ENCODE data around the gene MAZ.
"Not testable (repeated sequence)": the region's sequence is repeated elsewhere in the genome, so short reads cannot be mapped to it uniquely, and the experiment has no call there.

The MAZ gene

GRCh38 chr16:29769507-29769906 is 36.8 kb upstream of the MAZ start:
- Histone ChIP-seq H3K4me1 (ENCODE audit: control insufficient read depth, insufficient read depth, low read length) (no peaks in the 10 kb centered on the region), H3K9ac (ENCODE audit: low read depth, low read length) (no peak overlapping the region), H3K4me3 (ENCODE audit: low read length) (no peak overlapping the region), H3K4me2 (ENCODE audit: low read length) (no peak overlapping the region), H3K36me3 (ENCODE audit: insufficient read depth, low read length) (no peaks in the 10 kb centered on the region), H3K27me3 (ENCODE audit: control insufficient read depth, insufficient read depth, low read length) (peaks cover 9% of the 10 kb centered on the region), H3K9me3 (replicated peaks; ENCODE audit: low read length) (no peaks in the 10 kb centered on the region)

GRCh38 chr16:29770250-29770929 is 35.9 kb upstream of the MAZ start:
- Histone ChIP-seq H3K27me3 (ENCODE audit: control insufficient read depth, insufficient read depth, low read length) (peaks cover 7% of the 10 kb centered on the region), H3K9me3 (replicated peaks; ENCODE audit: low read length) (no peaks in the 10 kb centered on the region), H3K9ac (ENCODE audit: low read depth, low read length) (no peak overlapping the region), H3K36me3 (ENCODE audit: insufficient read depth, low read length) (no peaks in the 10 kb centered on the region), H3K4me1 (ENCODE audit: control insufficient read depth, insufficient read depth, low read length) (no peaks in the 10 kb centered on the region), H3K4me2 (ENCODE audit: low read length) (no peak overlapping the region), H3K4me3 (ENCODE audit: low read length) (no peak overlapping the region)

- not testable (repeated sequence) for H3K9me3 ChIP-seq (replicated peaks; ENCODE audit: low read length); H3K4me2 ChIP-seq (ENCODE audit: low read length); H3K27me3 ChIP-seq (ENCODE audit: control insufficient read depth, insufficient read depth, low read length); H3K36me3 ChIP-seq (ENCODE audit: insufficient read depth, low read length); H3K4me1 ChIP-seq (ENCODE audit: control insufficient read depth, insufficient read depth, low read length); H3K4me3 ChIP-seq (ENCODE audit: low read length); H3K9ac ChIP-seq (ENCODE audit: low read depth, low read length)
These were observed 34.0 kb upstream of the MAZ start for GRCh38 chr16:29772330-29772729.

GRCh38 chr16:29774730-29775129 is 31.6 kb upstream of the MAZ start:
- Histone ChIP-seq H3K27me3 (ENCODE audit: control insufficient read depth, insufficient read depth, low read length) (peaks cover 21% of the 10 kb centered on the region), H3K4me2 (ENCODE audit: low read length) (no peak overlapping the region), H3K9me3 (replicated peaks; ENCODE audit: low read length) (no peaks in the 10 kb centered on the region), H3K4me3 (ENCODE audit: low read length) (no peak overlapping the region), H3K9ac (ENCODE audit: low read depth, low read length) (no peak overlapping the region), H3K36me3 (ENCODE audit: insufficient read depth, low read length) (no peaks in the 10 kb centered on the region), H3K4me1 (ENCODE audit: control insufficient read depth, insufficient read depth, low read length) (no peaks in the 10 kb centered on the region)

- no peak overlapping the region for H3K4me3 ChIP-seq (ENCODE audit: low read length)
- H3K4me1 ChIP-seq (ENCODE audit: control insufficient read depth, insufficient read depth, low read length), result no peaks in the 10 kb centered on the region
- peaks cover 32% of the 10 kb centered on the region for H3K27me3 ChIP-seq (ENCODE audit: control insufficient read depth, insufficient read depth, low read length)
- H3K4me2 ChIP-seq (ENCODE audit: low read length), result no peak overlapping the region
- no peaks in the 10 kb centered on the region for H3K36me3 ChIP-seq (ENCODE audit: insufficient read depth, low read length)
- H3K9me3 ChIP-seq (replicated peaks; ENCODE audit: low read length), result no peaks in the 10 kb centered on the region
- no peak overlapping the region for H3K9ac ChIP-seq (ENCODE audit: low read depth, low read length)
These were observed 30.5 kb upstream of the MAZ start for GRCh38 chr16:29775742-29776408.

GRCh38 chr16:29777576-29778350 is 28.6 kb upstream of the MAZ start, which contains the start of gene ZG16:
TSS of gene ZG16 (plus strand) at chr16:29778256. CDS start at chr16:29779267, 1,011 bp downstream.
- Histone ChIP-seq H3K27me3 (ENCODE audit: control insufficient read depth, insufficient read depth, low read length) (peaks cover 45% of the 10 kb centered on the region), H3K4me1 (ENCODE audit: control insufficient read depth, insufficient read depth, low read length) (no peaks in the 10 kb centered on the region)

GRCh38 chr16:29779474-29779873 is 26.9 kb upstream of the MAZ start:
- H3K27me3 ChIP-seq (ENCODE audit: control insufficient read depth, insufficient read depth, low read length), result peaks cover 45% of the 10 kb centered on the region
- no peaks in the 10 kb centered on the region for H3K36me3 ChIP-seq (ENCODE audit: insufficient read depth, low read length)
- no peaks in the 10 kb centered on the region for H3K4me1 ChIP-seq (ENCODE audit: control insufficient read depth, insufficient read depth, low read length)
- H3K9me3 ChIP-seq (replicated peaks; ENCODE audit: low read length), result no peaks in the 10 kb centered on the region
- no peak overlapping the region for H3K4me2 ChIP-seq (ENCODE audit: low read length)
- H3K4me3 ChIP-seq (ENCODE audit: low read length), result no peak overlapping the region
- H3K9ac ChIP-seq (ENCODE audit: low read depth, low read length), result no peak overlapping the region

More at GRCh38 chr16:29777576-29778350, 28.6 kb upstream of the MAZ start, which contains the start of gene ZG16:
- Histone ChIP-seq H3K9me3 (replicated peaks; ENCODE audit: low read length) (no peaks in the 10 kb centered on the region), H3K4me2 (ENCODE audit: low read length) (no peak within 1 kb of the TSS), H3K9ac (ENCODE audit: low read depth, low read length) (no peak within 1 kb of the TSS), H3K36me3 (ENCODE audit: insufficient read depth, low read length) (no peaks in the 10 kb centered on the region), H3K4me3 (ENCODE audit: low read length) (no peak within 1 kb of the TSS)

- H3K9ac ChIP-seq (ENCODE audit: low read depth, low read length); H3K4me2 ChIP-seq (ENCODE audit: low read length); H3K36me3 ChIP-seq (ENCODE audit: insufficient read depth, low read length); H3K4me3 ChIP-seq (ENCODE audit: low read length); H3K9me3 ChIP-seq (replicated peaks; ENCODE audit: low read length); H3K4me1 ChIP-seq (ENCODE audit: control insufficient read depth, insufficient read depth, low read length): not testable (repeated sequence)
- H3K27me3 ChIP-seq (ENCODE audit: control insufficient read depth, insufficient read depth, low read length), result peaks cover 39% of the 10 kb centered on the region
These were observed 23.0 kb upstream of the MAZ start for GRCh38 chr16:29783094-29783953.

- Histone ChIP-seq H3K4me3 (ENCODE audit: low read length) (no peak overlapping the region), H3K9ac (ENCODE audit: low read depth, low read length) (no peak overlapping the region), H3K27me3 (ENCODE audit: control insufficient read depth, insufficient read depth, low read length) (peaks cover 31% of the 10 kb centered on the region), H3K9me3 (replicated peaks; ENCODE audit: low read length) (no peaks in the 10 kb centered on the region), H3K4me2 (ENCODE audit: low read length) (no peak overlapping the region), H3K36me3 (ENCODE audit: insufficient read depth, low read length) (no peaks in the 10 kb centered on the region), H3K4me1 (ENCODE audit: control insufficient read depth, insufficient read depth, low read length) (peaks cover 6% of the 10 kb centered on the region)
These were observed 22.2 kb upstream of the MAZ start for GRCh38 chr16:29784157-29784556.

- Histone ChIP-seq H3K9ac (ENCODE audit: low read depth, low read length) (no peak overlapping the region), H3K27me3 (ENCODE audit: control insufficient read depth, insufficient read depth, low read length) (peaks cover 22% of the 10 kb centered on the region), H3K4me2 (ENCODE audit: low read length) (peak overlapping the region; percentile 83), H3K4me1 (ENCODE audit: control insufficient read depth, insufficient read depth, low read length) (peaks cover 10% of the 10 kb centered on the region), H3K4me3 (ENCODE audit: low read length) (peak overlapping the region; percentile 57), H3K36me3 (ENCODE audit: insufficient read depth, low read length) (no peaks in the 10 kb centered on the region), H3K9me3 (replicated peaks; ENCODE audit: low read length) (no peaks in the 10 kb centered on the region)
These were observed 21.3 kb upstream of the MAZ start for GRCh38 chr16:29784901-29785500.
